GM12891 (cell line): ENCODE results near the gene PLA2G4D.
A peak's percentile ranks its signal among the peaks of the same experiment; 100 is the strongest.

Source experiments
- DNase-seq: peaks from one replicate; pipeline ENCODE4 v3.0.0; 2011; ENCODE audit warnings: low spot score; ENCODE audit not compliant: insufficient read length
- FAIRE-seq: peaks from 2 replicates; lab custom pipeline; 2011; peaks lifted over from hg19 to GRCh38; lab: Jason Lieb, UNC
- PAX5 ChIP-seq: IDR thresholded peaks from 2 replicates; pipeline ENCODE4 v1.6.1; 2011; ENCODE audit warnings: low read length, moderate library complexity, mild to moderate bottlenecking; ENCODE audit not compliant: insufficient read depth, severe bottlenecking
- POLR2A ChIP-seq: IDR thresholded peaks from 2 replicates; pipeline ENCODE4 v1.6.1; 2011; ENCODE audit warnings: low read depth, low read length, control low read depth
- POLR2AphosphoS5 ChIP-seq: IDR thresholded peaks from 2 replicates; pipeline ENCODE4 v1.6.1; 2011; ENCODE audit warnings: low read depth, low read length, control low read depth
- POU2F2 ChIP-seq: IDR thresholded peaks from 2 replicates; pipeline ENCODE4 v1.6.1; 2011; ENCODE audit warnings: low read depth, mild to moderate bottlenecking, control low read depth, low read length, moderate library complexity
- SPI1 ChIP-seq: IDR thresholded peaks from 2 replicates; pipeline ENCODE4 v1.6.1; 2011; ENCODE audit warnings: low read depth, low read length, control low read depth
- TAF1 ChIP-seq: IDR thresholded peaks from 2 replicates; pipeline ENCODE4 v1.6.1; 2011; ENCODE audit warnings: low read depth, low read length, control low read depth

PLA2G4D gene

DNA sequence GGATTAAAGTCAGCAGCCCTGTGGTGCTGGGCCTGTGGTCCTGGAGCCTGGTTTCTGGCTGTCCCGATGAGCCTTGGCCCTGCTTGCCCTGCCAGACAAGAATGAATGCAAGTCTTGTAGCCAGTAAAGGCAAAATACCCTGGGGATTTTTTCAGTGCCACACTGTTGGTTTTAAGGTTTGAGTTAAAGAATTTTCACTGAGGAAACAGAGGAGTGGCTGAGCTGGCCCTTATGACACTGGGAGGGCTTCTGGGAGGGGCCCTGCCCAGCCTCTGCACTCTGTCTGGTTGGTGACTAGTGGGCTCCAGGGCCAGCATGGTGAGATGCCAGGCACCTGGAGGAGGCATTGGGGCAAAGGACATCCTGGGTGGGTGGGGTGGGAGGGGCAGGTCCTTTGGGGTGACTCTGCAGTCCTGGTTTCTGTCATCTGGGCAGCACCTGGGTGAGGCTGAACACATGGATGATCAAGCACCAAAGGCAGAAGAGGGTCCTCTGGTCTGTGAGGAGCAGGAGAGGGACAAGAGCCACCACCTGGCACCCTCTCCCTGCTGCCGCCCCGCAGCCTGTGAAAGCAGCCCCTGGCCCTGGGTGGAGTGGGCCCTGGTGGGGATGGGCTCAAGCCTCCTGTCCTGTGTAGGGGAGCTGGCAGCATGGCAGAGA is 61.0 kb downstream of the PLA2G4D start:
- DNase-seq (no peak), FAIRE-seq (no peak)
- TF ChIP-seq POLR2AphosphoS5 (no peak), SPI1 (no peak), POLR2A (no peak), PAX5 (no peak), POU2F2 (no peak), TAF1 (no peak)

GRCh38 chr15:42032376-42033213 is 61.8 kb downstream of the PLA2G4D start:
- DNase-seq (no peak), FAIRE-seq (peak; percentile 85)
- no peak for TF ChIP-seq POLR2A
- TF ChIP-seq SPI1 = no peak
- no peak for TF ChIP-seq POLR2AphosphoS5
- TF ChIP-seq POU2F2 = no peak
- no peak for TF ChIP-seq TAF1
- no peak for TF ChIP-seq PAX5

DNA sequence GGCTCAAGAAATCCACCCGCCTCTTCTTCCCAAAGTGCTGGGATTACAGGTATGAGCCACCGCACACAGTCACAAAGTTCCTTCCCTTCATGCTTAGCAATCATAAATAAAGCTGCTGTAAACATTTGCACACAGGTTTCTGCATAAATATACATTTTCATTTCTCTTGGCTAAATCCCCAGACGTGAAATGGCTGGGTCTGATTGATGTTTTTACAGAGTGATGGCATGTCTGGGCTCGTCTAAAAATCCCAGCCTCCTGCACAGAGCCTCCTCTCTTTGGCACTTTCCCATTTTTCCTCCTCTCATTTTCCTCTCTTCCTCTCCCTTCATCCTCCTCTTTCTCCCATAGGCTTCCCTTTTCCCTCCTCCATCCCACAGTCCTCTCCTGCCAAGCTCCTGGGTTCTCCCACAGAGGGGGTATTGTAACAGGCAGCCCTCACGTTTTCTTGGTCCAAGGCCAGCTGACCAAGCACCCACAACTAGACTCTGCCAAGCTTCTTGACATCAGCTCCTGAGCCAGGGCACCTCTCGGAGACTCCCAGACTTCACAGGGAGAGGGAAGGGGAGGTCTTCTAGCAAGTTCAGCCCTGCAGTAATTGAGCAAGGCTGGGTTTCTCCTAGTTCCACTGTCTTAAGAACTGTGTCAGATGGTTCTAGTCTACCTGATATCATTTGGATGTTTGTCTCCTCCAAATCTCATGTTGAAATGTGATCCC is 63.0 kb downstream of the PLA2G4D start:
- no peak for FAIRE-seq
- no peak for DNase-seq
- no peak for TF ChIP-seq TAF1
- TF ChIP-seq POLR2AphosphoS5 = no peak
- no peak for TF ChIP-seq SPI1
- TF ChIP-seq POU2F2 = no peak
- TF ChIP-seq PAX5 = no peak
- TF ChIP-seq POLR2A = no peak

GRCh38 chr15:42027521-42027920 is 66.8 kb downstream of the PLA2G4D start:
- FAIRE-seq = no peak

DNA sequence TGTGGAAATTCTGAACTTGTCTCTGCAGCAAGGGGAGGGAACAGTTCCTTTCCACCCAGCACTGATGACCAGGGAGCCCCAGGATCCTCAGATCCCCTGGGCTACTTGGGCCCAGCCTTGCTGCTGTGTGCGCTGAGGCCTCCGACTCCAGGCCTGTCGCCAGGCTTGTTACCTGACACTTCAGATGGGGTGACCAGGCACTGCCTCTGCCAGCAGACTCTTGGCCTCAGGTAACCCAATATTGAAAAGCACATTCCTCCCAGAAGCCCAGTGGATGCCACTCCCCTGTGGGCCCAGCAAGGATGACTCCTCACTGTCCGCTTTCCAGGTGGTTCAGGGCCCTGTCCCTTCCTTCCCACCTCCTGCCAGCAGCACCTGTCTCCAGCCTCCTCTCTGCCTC is 70.1 kb downstream of the PLA2G4D start:
- DNase-seq (no peak), FAIRE-seq (no peak)
- TF ChIP-seq TAF1 (no peak), POU2F2 (no peak), POLR2AphosphoS5 (no peak), PAX5 (no peak), POLR2A (no peak), SPI1 (no peak)

More at GRCh38 chr15:42027521-42027920, 66.8 kb downstream of the PLA2G4D start:
- TF ChIP-seq POLR2A (no peak), PAX5 (no peak), TAF1 (no peak), POLR2AphosphoS5 (no peak), SPI1 (no peak), POU2F2 (no peak)
- no peak for DNase-seq

DNA sequence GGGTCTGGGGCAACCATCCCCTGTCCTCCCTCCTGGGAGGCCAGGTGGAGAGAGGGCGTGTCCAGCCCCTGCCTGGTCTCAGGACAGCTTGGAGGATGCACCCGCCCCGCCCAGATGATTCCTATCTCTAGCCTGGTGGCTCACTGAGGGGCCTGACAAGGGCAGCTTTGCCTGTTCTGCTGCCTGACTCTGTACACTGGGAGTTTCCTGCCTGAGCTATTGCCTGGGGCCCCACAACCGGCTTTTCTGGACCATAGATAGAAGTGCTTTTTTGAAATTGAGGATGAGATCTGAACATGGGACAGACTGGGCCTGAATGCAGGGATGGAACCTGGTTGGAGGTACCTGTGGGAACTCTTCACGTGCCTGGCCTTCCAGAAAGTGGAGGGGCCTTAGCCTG is 72.8 kb downstream of the PLA2G4D start:
- TF ChIP-seq TAF1 = no peak
- TF ChIP-seq SPI1 = no peak
- TF ChIP-seq POU2F2 = no peak
- no peak for TF ChIP-seq PAX5
- no peak for TF ChIP-seq POLR2A
- FAIRE-seq (no peak), DNase-seq (no peak)

GRCh38 chr15:42020713-42021273 is 73.6 kb downstream of the PLA2G4D start, which contains the start of gene PLA2G4E:
Gene PLA2G4E, minus strand, starts transcription at chr15:42021042. Its CDS starts 12 bp downstream, at chr15:42021030.
- no peak for TF ChIP-seq TAF1
- TF ChIP-seq SPI1 = no peak
- TF ChIP-seq POLR2A = no peak
- TF ChIP-seq POU2F2 = no peak
- TF ChIP-seq POLR2AphosphoS5 = no peak
- no peak for TF ChIP-seq PAX5
- DNase-seq (no peak), FAIRE-seq (no peak)

DNA sequence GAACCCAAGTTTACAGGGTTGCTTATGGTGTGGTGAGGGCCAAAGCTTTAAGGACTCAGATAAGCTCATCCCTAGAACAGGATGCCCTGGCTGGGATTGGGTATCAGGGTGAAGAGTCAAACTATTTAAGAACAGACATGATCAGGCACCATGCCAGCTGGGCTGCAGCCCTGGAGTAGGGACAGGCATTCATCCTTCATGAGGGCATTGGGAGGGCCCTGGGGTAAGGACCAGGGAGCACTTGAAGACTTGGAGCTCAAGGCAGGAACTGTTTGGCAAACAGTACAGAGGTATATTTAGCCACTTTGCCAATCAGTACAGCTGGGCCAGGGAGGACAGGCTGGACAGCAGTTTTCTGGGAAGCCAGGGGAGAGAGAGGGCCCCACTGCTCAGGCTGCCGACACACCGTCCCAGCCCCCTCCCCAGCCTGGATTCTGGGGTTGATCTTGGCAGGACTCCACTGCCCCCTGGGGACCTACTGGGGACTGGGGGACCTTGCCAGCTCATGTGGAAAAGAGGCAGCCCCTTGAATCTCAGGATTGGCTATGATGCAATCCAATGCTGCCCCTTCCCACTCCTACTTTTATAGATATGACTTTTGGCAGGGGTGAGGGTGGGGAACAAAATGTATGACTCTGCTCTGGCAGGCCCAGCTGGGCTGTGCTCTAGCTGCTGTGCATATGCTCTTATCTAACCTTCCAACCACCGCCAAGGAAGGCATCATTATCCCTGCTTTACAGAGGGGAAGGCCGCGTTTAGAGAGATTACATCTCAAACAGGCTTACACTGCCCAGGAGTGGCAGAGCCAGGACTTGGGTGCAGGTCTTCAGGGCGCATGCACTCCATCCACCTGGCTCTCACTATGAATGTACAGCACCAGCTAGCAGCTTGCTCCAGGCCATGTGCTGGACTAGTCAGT is 75.8 kb downstream of the PLA2G4D start:
- FAIRE-seq (no peak), DNase-seq (no peak)
- TF ChIP-seq POU2F2 = no peak
- no peak for TF ChIP-seq POLR2A
- no peak for TF ChIP-seq PAX5
- no peak for TF ChIP-seq POLR2AphosphoS5
- TF ChIP-seq SPI1 = no peak
- no peak for TF ChIP-seq TAF1
